ES-I3 (cell line): ENCODE measurements around the gene SPAG16.

Experiments used
- H3K36me3 ChIP-seq: 2 replicates; pipeline ENCODE4 v1.6.1; 2013; ENCODE audit warnings: mild to moderate bottlenecking, low read length, control low read depth, moderate library complexity; ENCODE audit not compliant: insufficient read depth
- H3K4me1 ChIP-seq: 2 replicates; pipeline ENCODE4 v1.6.1; 2013; ENCODE audit warnings: mild to moderate bottlenecking, control low read depth, low read length; ENCODE audit not compliant: insufficient read depth
- H3K9ac ChIP-seq: 2 replicates; pipeline ENCODE4 v1.6.1; 2013; ENCODE audit warnings: low read depth, mild to moderate bottlenecking, low read length, moderate library complexity
- H3K9me3 ChIP-seq: 2 replicates; pipeline ENCODE4 v1.6.1; 2013; ENCODE audit warnings: mild to moderate bottlenecking, low read length, moderate library complexity; ENCODE audit not compliant: control insufficient read depth, insufficient read depth

Gene SPAG16

GRCh38 chr2:213476641-213477040 is 192.4 kb downstream of the SPAG16 start:
- H3K9me3 ChIP-seq: peaks cover 5% of the 10 kb centered on the region

GRCh38 chr2:213490087-213490486 is 205.8 kb downstream of the SPAG16 start:
- H3K36me3 ChIP-seq: no peaks in the 10 kb centered on the region
- H3K9me3 ChIP-seq: no peaks in the 10 kb centered on the region
- H3K4me1 ChIP-seq: no peaks in the 10 kb centered on the region
- no peak overlapping the region for H3K9ac ChIP-seq

More at GRCh38 chr2:213476641-213477040, 192.4 kb downstream of the SPAG16 start:
- no peaks in the 10 kb centered on the region for H3K4me1 ChIP-seq
- no peaks in the 10 kb centered on the region for H3K36me3 ChIP-seq
- H3K9ac ChIP-seq: no peak overlapping the region

- H3K36me3 ChIP-seq: no peaks in the 10 kb centered on the region
- no peaks in the 10 kb centered on the region for H3K9me3 ChIP-seq
- H3K4me1 ChIP-seq: no peaks in the 10 kb centered on the region
- no peak overlapping the region for H3K9ac ChIP-seq
Measured at GRCh38 chr2:213491376-213491775, 207.1 kb downstream of the SPAG16 start.

- Histone ChIP-seq H3K9me3 (no peaks in the 10 kb centered on the region), H3K9ac (no peak overlapping the region), H3K4me1 (no peaks in the 10 kb centered on the region), H3K36me3 (no peaks in the 10 kb centered on the region)
Measured at GRCh38 chr2:213496226-213496625, 212.0 kb downstream of the SPAG16 start.

GRCh38 chr2:213500881-213501280 is 216.6 kb downstream of the SPAG16 start:
- no peaks in the 10 kb centered on the region for H3K9me3 ChIP-seq
- no peaks in the 10 kb centered on the region for H3K36me3 ChIP-seq
- H3K4me1 ChIP-seq: no peaks in the 10 kb centered on the region
- no peak overlapping the region for H3K9ac ChIP-seq

GRCh38 chr2:213524164-213524563 is 239.9 kb downstream of the SPAG16 start:
- H3K9me3 ChIP-seq: no peaks in the 10 kb centered on the region; the same call in 1 of the 2 replicates

GRCh38 chr2:213537579-213537978 is 253.3 kb downstream of the SPAG16 start:
- Histone ChIP-seq H3K9ac (no peak overlapping the region), H3K9me3 (no peaks in the 10 kb centered on the region), H3K36me3 (no peaks in the 10 kb centered on the region), H3K4me1 (no peaks in the 10 kb centered on the region)

More at GRCh38 chr2:213524164-213524563, 239.9 kb downstream of the SPAG16 start:
- no peak overlapping the region for H3K9ac ChIP-seq
- H3K36me3 ChIP-seq: no peaks in the 10 kb centered on the region
- H3K4me1 ChIP-seq: no peaks in the 10 kb centered on the region

GRCh38 chr2:213544940-213545339 is 260.7 kb downstream of the SPAG16 start:
- no peaks in the 10 kb centered on the region for H3K9me3 ChIP-seq
- H3K9ac ChIP-seq: no peak overlapping the region
- H3K36me3 ChIP-seq: no peaks in the 10 kb centered on the region
- H3K4me1 ChIP-seq: no peaks in the 10 kb centered on the region

GRCh38 chr2:213545481-213545880 is 261.2 kb downstream of the SPAG16 start:
- Histone ChIP-seq H3K9me3 (no peaks in the 10 kb centered on the region), H3K36me3 (no peaks in the 10 kb centered on the region), H3K4me1 (no peaks in the 10 kb centered on the region), H3K9ac (no peak overlapping the region)

GRCh38 chr2:213545964-213546475 is 261.8 kb downstream of the SPAG16 start:
- Histone ChIP-seq H3K4me1 (no peaks in the 10 kb centered on the region), H3K36me3 (no peaks in the 10 kb centered on the region), H3K9me3 (no peaks in the 10 kb centered on the region), H3K9ac (no peak overlapping the region)

- no peak overlapping the region for H3K9ac ChIP-seq
- H3K4me1 ChIP-seq: no peaks in the 10 kb centered on the region
- H3K9me3 ChIP-seq: no peaks in the 10 kb centered on the region
- H3K36me3 ChIP-seq: no peaks in the 10 kb centered on the region
Measured at GRCh38 chr2:213551526-213551925, 267.3 kb downstream of the SPAG16 start.

GRCh38 chr2:213559053-213559452 is 274.8 kb downstream of the SPAG16 start:
- Histone ChIP-seq H3K36me3 (no peaks in the 10 kb centered on the region), H3K9ac (no peak overlapping the region), H3K9me3 (no peaks in the 10 kb centered on the region), H3K4me1 (no peaks in the 10 kb centered on the region)

GRCh38 chr2:213561759-213562158 is 277.5 kb downstream of the SPAG16 start:
- no peak overlapping the region for H3K9ac ChIP-seq
- no peaks in the 10 kb centered on the region for H3K36me3 ChIP-seq
- no peaks in the 10 kb centered on the region for H3K9me3 ChIP-seq
- no peaks in the 10 kb centered on the region for H3K4me1 ChIP-seq

- no peak overlapping the region for H3K9ac ChIP-seq
Measured at GRCh38 chr2:213562539-213563180, 278.4 kb downstream of the SPAG16 start.

GRCh38 chr2:213566846-213567245 is 282.6 kb downstream of the SPAG16 start:
- Histone ChIP-seq H3K4me1 (no peaks in the 10 kb centered on the region), H3K9ac (no peak overlapping the region), H3K9me3 (no peaks in the 10 kb centered on the region), H3K36me3 (no peaks in the 10 kb centered on the region)

More at GRCh38 chr2:213562539-213563180, 278.4 kb downstream of the SPAG16 start:
- no peaks in the 10 kb centered on the region for H3K9me3 ChIP-seq
- H3K36me3 ChIP-seq: no peaks in the 10 kb centered on the region
- no peaks in the 10 kb centered on the region for H3K4me1 ChIP-seq
